H1 (cell line): ENCODE measurements around the gene JAG1. TPM values are rescaled to one million over a fixed set of nuclear protein-coding genes. Genes with fewer than 3 reads are reported as not detected.

Experiments used
- CTCF ChIA-PET: fragments of 300-600 bp; sonication (Branson Sonifier 250); formaldehyde crosslinking; loops from one replicate; lab custom pipeline; 2021; ENCODE audit not compliant: partially characterized antibody; lab: Charles Lee
- POLR2A ChIA-PET: fragments of 300-600 bp; sonication (Branson Sonifier 250); formaldehyde crosslinking; loops from one replicate; lab custom pipeline; 2021; ENCODE audit warnings: inconsistent platforms; ENCODE audit not compliant: partially characterized antibody; lab: Charles Lee
- DNase-seq, 2 experiments: peaks; one replicate each; pipeline versions ENCODE4 v3.0.0 to v3.0.0-alpha.2; 2010 to 2022; ENCODE audit warnings: low spot score in 2 of 2, low read depth in 1 of 2, mixed read lengths in 1 of 2
- FAIRE-seq: peaks from 2 replicates; lab custom pipeline; 2011; peaks lifted over from hg19 to GRCh38; lab: Jason Lieb, UNC
- H2AFZ ChIP-seq: 2 replicates; pipeline ENCODE4 v1.8.1; 2012; ENCODE audit warnings: low read length, inconsistent platforms
- H2AK5ac ChIP-seq: 2 replicates; pipeline ENCODE4 v1.6.1; 2013; ENCODE audit warnings: low read depth, low read length
- H2BK120ac ChIP-seq: replicated peaks from 2 replicates; pipeline ENCODE3; 2013; ENCODE audit warnings: low read depth, low read length, inconsistent platforms
- H2BK12ac ChIP-seq: 2 replicates; pipeline ENCODE4 v1.6.1; 2013; ENCODE audit warnings: low read depth, low read length
- H2BK15ac ChIP-seq: 2 replicates; pipeline ENCODE4 v1.6.1; 2013; ENCODE audit warnings: low read length
- H2BK20ac ChIP-seq: 2 replicates; pipeline ENCODE4 v1.6.1; 2013; ENCODE audit warnings: low read length
- H2BK5ac ChIP-seq: 2 replicates; pipeline ENCODE4 v1.6.1; 2013; ENCODE audit warnings: low read depth, low read length
- H3K14ac ChIP-seq: 2 replicates; pipeline ENCODE4 v1.6.1; 2013; ENCODE audit warnings: inconsistent platforms; ENCODE audit not compliant: insufficient read length
- H3K18ac ChIP-seq: 2 replicates; pipeline ENCODE4 v1.6.1; 2013; ENCODE audit warnings: low read length; ENCODE audit errors: extremely low read depth
- H3K23ac ChIP-seq: 2 replicates; pipeline ENCODE4 v1.6.1; 2013; ENCODE audit warnings: inconsistent platforms; ENCODE audit not compliant: insufficient read length
- H3K23me2 ChIP-seq: 2 replicates; pipeline ENCODE4 v1.6.1; 2013; ENCODE audit warnings: low read depth, low read length
- H3K27ac ChIP-seq: 2 replicates; pipeline ENCODE4 v1.6.1; 2011; ENCODE audit warnings: low read depth, low read length, inconsistent platforms
- H3K27me3 ChIP-seq, 4 experiments: replicated peaks in 1 of 4; 1 replicate in 1 of 4; 2 replicates in 3 of 4; pipeline versions ENCODE4 v1.6.1 to v1.8.1; 2011 to 2013; ENCODE audit warnings: low read length in 3 of 4, mild to moderate bottlenecking in 3 of 4, inconsistent platforms in 2 of 4, mixed read lengths in 2 of 4, moderate library complexity in 1 of 4; ENCODE audit not compliant: control insufficient read depth in 3 of 4, insufficient read depth in 3 of 4; ENCODE audit errors: extremely low read depth in 1 of 4
- H3K36me3 ChIP-seq, 4 experiments: 2 replicates each; pipeline versions ENCODE4 v1.6.1 to v1.8.1; 2011 to 2013; ENCODE audit warnings: mild to moderate bottlenecking in 4 of 4, low read length in 3 of 4, moderate library complexity in 2 of 4, control low read depth in 1 of 4, inconsistent platforms in 1 of 4; ENCODE audit not compliant: insufficient read depth in 4 of 4, control insufficient read depth in 2 of 4
- H3K4ac ChIP-seq: replicated peaks from 2 replicates; pipeline ENCODE3; 2013; ENCODE audit warnings: low read length, low read depth, mixed read lengths, inconsistent platforms; ENCODE audit not compliant: insufficient read length
- H3K4me1 ChIP-seq, 4 experiments: replicated peaks in 1 of 4; 1 replicate in 1 of 4; 2 replicates in 3 of 4; pipeline versions ENCODE4 v1.6.1 to v1.8.1; 2011 to 2013; ENCODE audit warnings: low read length in 3 of 4, inconsistent platforms in 2 of 4, mixed read lengths in 1 of 4; ENCODE audit not compliant: insufficient read depth in 4 of 4, control insufficient read depth in 3 of 4
- H3K4me2 ChIP-seq, 2 experiments: 2 replicates each; pipeline versions ENCODE4 v1.6.1 to v1.8.1; 2011 to 2013; ENCODE audit warnings: low read depth in 2 of 2, low read length in 2 of 2, control low read depth in 1 of 2, inconsistent platforms in 1 of 2, mild to moderate bottlenecking in 1 of 2; ENCODE audit not compliant: insufficient read depth in 1 of 2
- H3K4me3 ChIP-seq, 4 experiments: fragments of 200-600, 300-600 bp in 1 of 4; sonication (generic), shearing (Covaris generic), sonication (Bioruptor Twin) in 1 of 4; 2 replicates each; pipeline versions ENCODE4 v1.5.1 to v1.8.1; 2011 to 2016; ENCODE audit warnings: low read length in 4 of 4, low read depth in 3 of 4, control low read depth in 2 of 4, inconsistent platforms in 2 of 4, mild to moderate bottlenecking in 2 of 4, mixed read lengths in 1 of 4, moderate library complexity in 1 of 4; ENCODE audit not compliant: insufficient read depth in 2 of 4; ENCODE audit errors: extremely low read depth in 1 of 4
- H3K56ac ChIP-seq: replicated peaks from 2 replicates; pipeline ENCODE3; 2013; ENCODE audit warnings: low read depth, mild to moderate bottlenecking, mixed read lengths, low read length, inconsistent platforms; ENCODE audit not compliant: insufficient read length
- H3K79me1 ChIP-seq: 2 replicates; pipeline ENCODE4 v1.6.1; 2013; ENCODE audit warnings: low read depth, low read length, control low read depth
- H3K79me2 ChIP-seq, 2 experiments: 2 replicates each; pipeline versions ENCODE4 v1.6.1 to v1.8.1; 2012 to 2013; ENCODE audit warnings: low read length in 2 of 2, mild to moderate bottlenecking in 2 of 2, inconsistent platforms in 1 of 2; ENCODE audit not compliant: insufficient read depth in 2 of 2, control insufficient read depth in 1 of 2
- H3K9ac ChIP-seq, 4 experiments: replicated peaks in 1 of 4; 1 replicate in 1 of 4; 2 replicates in 3 of 4; pipeline versions ENCODE4 v1.6.1 to v1.8.1; 2011 to 2013; ENCODE audit warnings: low read depth in 3 of 4, low read length in 3 of 4, control low read depth in 2 of 4, mild to moderate bottlenecking in 2 of 4, moderate library complexity in 2 of 4, inconsistent platforms in 1 of 4; ENCODE audit errors: extremely low read depth in 1 of 4
- H3K9me3 ChIP-seq, 2 experiments: 2 replicates each; pipeline versions ENCODE4 v1.6.1 to v1.8.1; 2012 to 2013; ENCODE audit warnings: mild to moderate bottlenecking in 2 of 2, moderate library complexity in 2 of 2, control low read depth in 1 of 2, inconsistent platforms in 1 of 2, low read depth in 1 of 2, low read length in 1 of 2, mixed read lengths in 1 of 2; ENCODE audit not compliant: insufficient read depth in 2 of 2
- H4K20me1 ChIP-seq, 2 experiments: replicated peaks in 1 of 2; 2 replicates each; pipeline versions ENCODE3 to v1.8.1; 2011 to 2013; ENCODE audit warnings: inconsistent platforms in 2 of 2, low read length in 2 of 2, mild to moderate bottlenecking in 1 of 2; ENCODE audit not compliant: insufficient read depth in 2 of 2, control insufficient read depth in 1 of 2
- H4K5ac ChIP-seq: 2 replicates; pipeline ENCODE4 v1.6.1; 2013; ENCODE audit warnings: low read length, low read depth, mixed read lengths, inconsistent platforms; ENCODE audit not compliant: insufficient read length
- H4K8ac ChIP-seq: 2 replicates; pipeline ENCODE4 v1.8.0; 2013; ENCODE audit warnings: mild to moderate bottlenecking, moderate library complexity, low read length, inconsistent platforms; ENCODE audit not compliant: insufficient read depth; ENCODE audit errors: extremely low read depth
- H4K91ac ChIP-seq: replicated peaks from 2 replicates; pipeline ENCODE3; 2013; ENCODE audit warnings: low read length, mixed read lengths, inconsistent platforms; ENCODE audit not compliant: insufficient read length
- ATF2 ChIP-seq: IDR thresholded peaks from 2 replicates; pipeline ENCODE4 v1.6.1; 2012; ENCODE audit warnings: low read length, inconsistent platforms
- GTF2F1 ChIP-seq: IDR thresholded peaks from 2 replicates; pipeline ENCODE4 v1.6.1; 2012; ENCODE audit warnings: low read depth, low read length, improper control_type of control experiment, borderline replicate concordance
- HDAC6 ChIP-seq: IDR thresholded peaks from one replicate; pipeline ENCODE4 v1.7.1; 2012; ENCODE audit warnings: low read depth, mild to moderate bottlenecking, inconsistent platforms, low read length, moderate library complexity
- PHF8 ChIP-seq: fragments of 200-600 bp; sonication (generic); conservative IDR thresholded peaks from 2 replicates; pipeline ENCODE4 v1.7.1; 2012; ENCODE audit warnings: low read depth, mild to moderate bottlenecking, inconsistent platforms, low read length, moderate library complexity
- POLR2AphosphoS5 ChIP-seq: IDR thresholded peaks from 2 replicates; pipeline ENCODE4 v1.6.1; 2011; ENCODE audit warnings: low read depth, low read length
- RAD21 ChIP-seq, 2 experiments: IDR thresholded peaks in 1 of 2; conservative IDR thresholded peaks in 1 of 2; 2 replicates each; pipeline ENCODE4 v1.6.1; 2011; ENCODE audit warnings: low read depth in 2 of 2, low read length in 2 of 2, improper control_type of control experiment in 1 of 2, inconsistent platforms in 1 of 2, mild to moderate bottlenecking in 1 of 2, moderate library complexity in 1 of 2
- SIN3A ChIP-seq, 2 experiments: IDR thresholded peaks in 1 of 2; conservative IDR thresholded peaks in 1 of 2; 2 replicates each; pipeline ENCODE4 v1.6.1; 2011 to 2012; ENCODE audit warnings: low read length in 2 of 2, improper control_type of control experiment in 1 of 2, low read depth in 1 of 2, mild to moderate bottlenecking in 1 of 2
- SP2 ChIP-seq: IDR thresholded peaks from 2 replicates; pipeline ENCODE4 v1.6.1; 2012; ENCODE audit warnings: mild to moderate bottlenecking, low read length, inconsistent platforms
- SUZ12 ChIP-seq: fragments of 200-600 bp; sonication (generic); IDR thresholded peaks from 2 replicates; pipeline ENCODE4 v1.6.1; 2012; ENCODE audit warnings: mild to moderate bottlenecking, inconsistent platforms, low read length, moderate library complexity, mixed read lengths
- YY1 ChIP-seq: IDR thresholded peaks from 2 replicates; pipeline ENCODE4 v1.6.1; 2011; ENCODE audit warnings: low read depth, mild to moderate bottlenecking, low read length
- WGBS, 2 experiments: shearing (Covaris generic) in 1 of 2; methylation state at CpG; one replicate each; pipeline versions ENCODE4 v1.1.6 to v1.1.7; 2013 to 2015; ENCODE audit warnings: low lambda C conversion rate in 2 of 2, mixed read lengths in 2 of 2, inconsistent platforms in 1 of 2, low coverage in 1 of 2, missing lambda C conversion rate in 1 of 2; ENCODE audit not compliant: insufficient replicate concordance in 2 of 2, insufficient coverage in 1 of 2, insufficient read length in 1 of 2; ENCODE audit errors: extremely low coverage in 1 of 2, missing lambda C conversion rate in 1 of 2; 5-methylcytosine and 5-hydroxymethylcytosine counted together
- polyA plus RNA-seq, 7 experiments: library from polyadenylated mRNA; depleted of rRNA in 3 of 7; stranded (reverse) in 5 of 7; unstranded in 2 of 7; fragments of >200 nt in 5 of 7; fragments of 200-250 nt in 2 of 7; gene quantifications; 1 replicate in 5 of 7; 2 replicates in 1 of 7; 4 replicates in 1 of 7; pipeline versions ENCODE4 v1.2.1 to v1.2.3, GENCODE V29; 2011 to 2013; ENCODE audit warnings: missing spikeins in 2 of 7, mixed read lengths in 2 of 7
- total RNA-seq: library from RNA; stranded (reverse); fragmentation: NEBNext Ultra II Directional; extraction: Animal tissue kit (Norgen Biotek cat#: 25700); gene quantifications from 2 replicates; pipeline ENCODE4 v1.2.1, GENCODE V29; 2021

The JAG1 gene
- total and polyA plus RNA-seq, 2 of the 8 experiments (the other 6 are each of a cell fraction or from before 2014, with no cell fraction given) = 13.5 to 27.3 TPM

DNA sequence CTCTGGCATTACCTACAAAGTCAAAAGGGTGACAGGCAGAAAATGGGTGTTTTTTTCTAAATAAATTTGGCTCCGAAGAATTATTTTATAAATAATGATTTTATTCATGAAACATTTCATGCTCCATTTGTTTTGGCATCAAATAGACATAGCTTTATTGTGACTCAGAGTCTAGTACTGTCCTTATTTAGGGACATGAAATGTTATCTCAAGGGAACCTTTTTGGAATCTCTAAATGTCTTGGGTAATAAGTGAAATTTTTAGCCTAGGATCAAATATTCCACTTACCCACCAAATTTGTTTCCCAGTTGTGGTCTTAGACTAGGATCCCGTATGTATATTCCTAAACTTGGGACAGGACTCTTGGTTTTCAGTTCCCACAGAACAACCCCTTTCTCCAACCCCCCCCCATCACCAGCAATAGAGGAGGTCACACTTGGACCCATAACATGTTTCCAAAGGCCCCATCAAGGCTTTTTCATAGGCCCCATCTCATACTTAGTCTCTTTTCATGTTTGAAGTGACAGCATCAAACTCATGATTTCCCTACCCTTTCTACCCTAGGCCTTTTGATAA is 81.8 kb downstream of the JAG1 start:
- Histone ChIP-seq H2BK120ac (no peak overlapping the region), H2BK12ac (no peak overlapping the region), H3K4me2 (no peak overlapping the region), H3K14ac (no peak overlapping the region), H3K23ac (no peak overlapping the region), H3K56ac (no peak overlapping the region), H3K4ac (no peak overlapping the region), H3K4me1 (no peaks in the 10 kb centered on the region), H2BK15ac (no peak overlapping the region), H3K9ac (no peak overlapping the region), H4K5ac (no peak overlapping the region), H2AK5ac (no peak overlapping the region), H3K18ac (no peak overlapping the region), H2BK20ac (no peak overlapping the region), H3K4me3 (no peak overlapping the region), H3K9me3 (no peaks in the 10 kb centered on the region), H2AFZ (no peak overlapping the region), H3K27ac (no peak overlapping the region), H3K36me3 (no peaks in the 10 kb centered on the region), H3K79me2 (no peaks in the 10 kb centered on the region), H3K79me1 (no peaks in the 10 kb centered on the region), H2BK5ac (no peak overlapping the region), H3K27me3 (no peaks in the 10 kb centered on the region), H4K20me1 (no peaks in the 10 kb centered on the region), H4K8ac (no peak overlapping the region), H3K23me2 (no peaks in the 10 kb centered on the region; the same call in 1 of the 2 replicates), H4K91ac (no peak overlapping the region)
- WGBS, 2 experiments = 93% methylated on average over 2 of the region's 2 CpGs; no CpG with 5 or more reads in 1 of the 2 experiments
- ChIA-PET CTCF (interaction anchor here (1.1 to 2.9 kb wide), 2 partner anchors 13 to 43 kb away, joined by 3 to 12 read pairs; no protein-coding TSS in a partner anchor), POLR2A (no interaction called here)
- no peak for FAIRE-seq
- DNase-seq = no peak
- TF ChIP-seq POLR2AphosphoS5 = no peak
- TF ChIP-seq YY1 = no peak
- TF ChIP-seq SIN3A (conservative IDR thresholded peaks at IDR 0.05 in 1 of 2, IDR thresholded peaks at IDR 0.05 in 1 of 2; ENCODE audit: low read depth in 1 of 2, low read length in 2 of 2) = no peak
- no peak for TF ChIP-seq PHF8
- no peak for TF ChIP-seq ATF2
- TF ChIP-seq HDAC6 = no peak
- no peak for TF ChIP-seq SP2
- TF ChIP-seq GTF2F1 = no peak
- TF ChIP-seq SUZ12 = no peak
- no peak for TF ChIP-seq RAD21 (IDR thresholded peaks at IDR 0.05 in 1 of 2, conservative IDR thresholded peaks at IDR 0.05 in 1 of 2; ENCODE audit: low read depth in 2 of 2, low read length in 2 of 2)
